ENCODE results near the gene BRD2. TPM values are rescaled to one million over a fixed set of nuclear protein-coding genes. Genes with fewer than 3 reads are reported as not detected.
"Not testable (repeated sequence)": the region's sequence is repeated elsewhere in the genome, so short reads cannot be mapped to it uniquely, and the experiment has no call there.

Gene BRD2
- total and polyA plus RNA-seq, 2 donors (not counting 1 experiment from before 2014, with no cell fraction given): 474 to 620 TPM

- WGBS (ENCODE audit: insufficient coverage): 4% methylated on average over 5 of the region's 7 CpGs
- H3K79me2 ChIP-seq (ENCODE audit: control insufficient read depth, insufficient read depth, low read length): peaks cover 68% of the 10 kb centered on the region
- TF ChIP-seq EZH2 (IDR thresholded peaks at IDR 0.05; ENCODE audit: borderline replicate concordance, insufficient read depth, low read depth, low read length, poor library complexity, severe bottlenecking) (no peak), CTCF (IDR thresholded peaks at IDR 0.05) (no peak)
- Mint-ChIP-seq H3K4me1 (peaks cover 77% of the 10 kb centered on the region), H3K27ac (peak overlapping the region; percentile 99), H3K4me3 (peak overlapping the region; percentile 96), H3K9me3 (ENCODE audit: insufficient read depth) (no peaks in the 10 kb centered on the region), H3K27me3 (no peaks in the 10 kb centered on the region)
- H3K9me3 ChIP-seq (ENCODE audit: control extremely low read depth in 1 of 3, control insufficient read depth in 2 of 3, insufficient read depth in 1 of 3, low read length in 2 of 3): no peaks in the 10 kb centered on the region
- H3K4me2 ChIP-seq (replicated peaks; ENCODE audit: low read depth, low read length, poor library complexity, severe bottlenecking): peak overlapping the region; percentile 81
- H3K27ac ChIP-seq (ENCODE audit: low read length in 2 of 2): peak overlapping the region; percentile 97 to 98
- no peak overlapping the region for H2AFZ ChIP-seq (ENCODE audit: insufficient read depth, low read depth, low read length, poor library complexity, severe bottlenecking)
- H3K36me3 ChIP-seq (replicated peaks in 1 of 2; ENCODE audit: control extremely low read depth in 1 of 2, control insufficient read depth in 1 of 2, extremely low read depth in 1 of 2, insufficient read depth in 2 of 2, low read length in 1 of 2): peaks cover 0 to 32% of the 10 kb centered on the region in 2 experiments
- peak overlapping the region; percentile 93 for H3K9ac ChIP-seq (ENCODE audit: low read length)
- intact Hi-C loops (cut with micrococcal nuclease): loop anchor here (1.0 to 10.0 kb wide), 9 partner anchors 8 to 669 kb away; partner anchors contain the start of genes HLA-DMA, HLA-DOB and PSMB8
- CTCF ChIA-PET: interaction anchor here (0.7 to 15.8 kb wide), 18 partner anchors 8 to 180 kb away, joined by 3 to 462 read pairs (median 5); partner anchors contain the start of genes BRD2, HLA-DMA, PSMB9 and TAP1
- peak overlapping the region; percentile 95 to 100 (median 96) for H3K4me3 ChIP-seq (ENCODE audit: control extremely low read depth in 1 of 5, extremely low read depth in 1 of 5, insufficient read depth in 1 of 5, low read depth in 2 of 5, low read length in 4 of 5)
- H3K27me3 ChIP-seq (replicated peaks in 1 of 4; ENCODE audit: control extremely low read depth in 1 of 4, control insufficient read depth in 3 of 4, insufficient read depth in 4 of 4, low read length in 3 of 4): no peaks in the 10 kb centered on the region
- POLR2A ChIA-PET: interaction anchor here (0.6 to 7.4 kb wide), 14 partner anchors 9 to 139 kb away, joined by 3 to 326 read pairs (median 8); partner anchors contain the start of genes BRD2, HLA-DMA, PSMB8 and PSMB9
- peaks cover 4% of the 10 kb centered on the region for H4K20me1 ChIP-seq (ENCODE audit: control insufficient read depth, insufficient read depth, low read length, poor library complexity, severe bottlenecking)
- ATAC-seq (ENCODE audit: low read depth) (peak; percentile 48), DNase-seq (peak; percentile 94)
- H3K4me1 ChIP-seq (ENCODE audit: control insufficient read depth in 2 of 2, insufficient read depth in 2 of 2, low read length in 2 of 2): peaks cover 66 to 82% of the 10 kb centered on the region in 2 donors
These were observed 27.1 kb upstream of the BRD2 start for GRCh38 chr6:32941214-32941768.

- Histone ChIP-seq H3K27ac (ENCODE audit: low read length in 2 of 2) (peak overlapping the region; percentile 97 to 98), H3K4me3 (ENCODE audit: control extremely low read depth in 1 of 5, extremely low read depth in 1 of 5, insufficient read depth in 1 of 5, low read depth in 2 of 5, low read length in 4 of 5) (peak overlapping the region in 1 of 5 experiments; percentile 35), H3K4me2 (replicated peaks; ENCODE audit: low read depth, low read length, poor library complexity, severe bottlenecking) (peak overlapping the region; percentile 81), H3K79me2 (ENCODE audit: control insufficient read depth, insufficient read depth, low read length) (peaks cover 68% of the 10 kb centered on the region), H3K36me3 (replicated peaks in 1 of 2; ENCODE audit: control extremely low read depth in 1 of 2, control insufficient read depth in 1 of 2, extremely low read depth in 1 of 2, insufficient read depth in 2 of 2, low read length in 1 of 2) (peaks cover 0 to 18% of the 10 kb centered on the region in 2 experiments), H3K4me1 (ENCODE audit: control insufficient read depth in 2 of 2, insufficient read depth in 2 of 2, low read length in 2 of 2) (peaks cover 66 to 82% of the 10 kb centered on the region in 2 donors), H3K9ac (ENCODE audit: low read length) (peak overlapping the region; percentile 58)
- not testable (repeated sequence) for H4K20me1 ChIP-seq (ENCODE audit: control insufficient read depth, insufficient read depth, low read length, poor library complexity, severe bottlenecking); H2AFZ ChIP-seq (ENCODE audit: insufficient read depth, low read depth, low read length, poor library complexity, severe bottlenecking); H3K9me3 Mint-ChIP-seq (ENCODE audit: insufficient read depth); ATAC-seq (ENCODE audit: low read depth); H3K27me3 Mint-ChIP-seq; H3K27me3 ChIP-seq (replicated peaks in 1 of 4; ENCODE audit: control extremely low read depth in 1 of 4, control insufficient read depth in 3 of 4, insufficient read depth in 4 of 4, low read length in 3 of 4); H3K9me3 ChIP-seq (ENCODE audit: control extremely low read depth in 1 of 3, control insufficient read depth in 2 of 3, insufficient read depth in 1 of 3, low read length in 2 of 3)
- 72% methylated on average over 5 of the region's 9 CpGs for WGBS (ENCODE audit: insufficient coverage)
- Mint-ChIP-seq H3K4me1 (peaks cover 77% of the 10 kb centered on the region), H3K27ac (peak overlapping the region; percentile 99), H3K4me3 (peak overlapping the region; percentile 96)
- ChIA-PET POLR2A (interaction anchor here (0.9 to 7.4 kb wide), 9 partner anchors 10 to 99 kb away, joined by 4 to 326 read pairs (median 17); partner anchors contain the start of genes BRD2, HLA-DMA, PSMB8 and PSMB9), CTCF (interaction anchor here (1.3 to 15.8 kb wide), 10 partner anchors 9 to 104 kb away, joined by 3 to 462 read pairs (median 34); partner anchors contain the start of genes BRD2, HLA-DMA, PSMB9 and TAP1)
- peak; percentile 14 for DNase-seq
- intact Hi-C loops (cut with micrococcal nuclease): loop anchor here (5.0 to 10.0 kb wide), 4 partner anchors 128 to 670 kb away; partner anchors contain the start of gene HLA-DOB
These were observed 25.8 kb upstream of the BRD2 start for GRCh38 chr6:32942555-32943123.

All from B cell (primary cell).